ENCODE measurements around the gene TSPAN9.

DNA sequence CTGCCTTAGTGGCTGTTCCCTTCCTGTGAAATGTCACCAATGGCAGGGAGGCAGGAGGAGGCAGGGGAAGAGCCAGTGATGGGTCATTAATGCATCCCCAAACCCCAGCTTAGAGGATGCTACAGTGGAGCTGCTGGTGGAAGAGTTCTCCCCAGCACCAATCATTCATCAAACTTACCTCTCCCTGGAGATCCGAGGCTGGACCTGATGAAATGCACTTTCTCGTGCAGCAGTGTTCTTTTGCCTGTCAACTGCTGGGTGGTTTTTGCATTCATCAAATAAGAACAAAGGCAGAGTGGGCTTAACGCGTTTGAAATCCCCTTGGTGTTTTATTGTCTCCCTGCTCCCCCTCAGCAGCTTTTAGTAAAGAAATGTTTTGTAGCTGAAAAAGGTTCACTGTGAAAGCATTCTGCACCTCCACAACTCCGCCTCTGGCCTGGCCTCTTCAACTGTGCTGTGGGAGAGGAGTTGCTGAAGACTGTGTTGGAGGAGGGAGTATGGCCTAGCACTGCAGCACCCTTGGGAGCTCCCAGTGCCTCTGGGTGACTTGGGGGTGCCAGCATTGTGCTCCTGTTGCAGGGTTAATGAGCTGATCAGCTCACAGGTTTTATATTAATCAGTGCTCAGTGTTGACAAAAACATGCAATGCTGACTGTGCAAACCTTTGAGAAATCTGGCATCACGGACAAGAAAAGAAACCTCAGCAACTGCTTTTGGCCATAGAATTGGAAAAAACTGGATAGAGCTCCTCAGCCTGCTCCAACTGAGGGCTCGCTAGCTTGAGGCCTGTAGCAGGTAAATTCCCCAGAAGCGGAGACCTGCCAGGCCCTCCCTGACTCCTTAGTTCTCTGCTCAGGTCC is 14.4 kb downstream of the TSPAN9 start:
- no peak for TF ChIP-seq CTCF (conservative IDR thresholded peaks at IDR 0.05; ENCODE audit: low read depth in 2 of 2)
- TF ChIP-seq POLR2AphosphoS5 (IDR thresholded peaks at IDR 0.05; ENCODE audit: low read depth), result no peak
- no peak for TF ChIP-seq EZH2 (IDR thresholded peaks at IDR 0.05; ENCODE audit: low read depth, unreplicated experiment)
- no peak for TF ChIP-seq EZH2phosphoT487 (IDR thresholded peaks at IDR 0.05; ENCODE audit: unreplicated experiment)
